Esophagus muscularis mucosa (tissue), 4 donors: ENCODE results near the gene IL12RB2. TPM values are rescaled to one million over a fixed set of nuclear protein-coding genes. Genes with fewer than 3 reads are reported as not detected.

Experiments
- DNase-seq: peaks from one replicate; pipeline ENCODE4 v3.0.0-alpha.2; 2017; ENCODE audit errors: extremely low spot score
- H3K27ac ChIP-seq, 4 donors: fragments of 200-600 bp; sonication (generic); replicated peaks in 1 of 4; 1 replicate in 3 of 4; 2 replicates in 1 of 4; pipeline ENCODE4 v1.5.1; 2016 to 2019; ENCODE audit warnings: mild to moderate bottlenecking in 1 of 4
- H3K27me3 ChIP-seq, 4 donors: fragments of 200-600 bp; sonication (generic); one replicate each; pipeline versions ENCODE4 v1.5.1 to v1.6.0; 2016 to 2019
- H3K36me3 ChIP-seq, 4 donors: fragments of 200-600 bp; sonication (generic); one replicate each; pipeline ENCODE4 v1.5.1; 2016 to 2019
- H3K4me1 ChIP-seq, 4 donors: fragments of 200-600 bp; sonication (generic); one replicate each; pipeline ENCODE4 v1.5.1; 2016 to 2019
- H3K4me3 ChIP-seq, 4 donors: fragments of 200-600 bp; sonication (generic); 1 replicate in 2 of 4; 2 replicates in 2 of 4; pipeline ENCODE4 v1.5.1; 2016 to 2019; ENCODE audit warnings: mild to moderate bottlenecking in 4 of 4, moderate library complexity in 1 of 4
- H3K9me3 ChIP-seq, 4 donors: fragments of 200-600 bp; sonication (generic); 1 replicate in 3 of 4; 2 replicates in 1 of 4; pipeline ENCODE4 v1.5.1; 2016 to 2019
- EP300 ChIP-seq: sonication (generic); formaldehyde crosslinking; IDR thresholded peaks from one replicate; pipeline ENCODE4 v1.6.1; 2017; ENCODE audit warnings: antibody characterized with exemption
- POLR2A ChIP-seq: fragments of 450-650 bp; IDR thresholded peaks from one replicate; pipeline ENCODE4 v1.6.1; 2017; ENCODE audit warnings: antibody characterized with exemption, moderate library complexity, mild to moderate bottlenecking, low read depth
- POLR2AphosphoS5 ChIP-seq, 2 donors: sonication (generic); formaldehyde crosslinking; IDR thresholded peaks; one replicate each; pipeline ENCODE4 v1.6.1; 2017; ENCODE audit warnings: antibody characterized with exemption in 2 of 2
- WGBS: methylation state at CpG from one replicate; pipeline ENCODE4 v1.1.5; 2018; 5-methylcytosine and 5-hydroxymethylcytosine counted together
- intact Hi-C: fragments of 100-400 bp; cut with DNase I; formaldehyde crosslinking; loops from one replicate; pipeline ENCODE4 v1.15.1; 2023
- total RNA-seq, 4 donors: library from RNA; depleted of rRNA; stranded (reverse); fragments of >200 nt; gene quantifications; one replicate each; pipeline versions ENCODE4 v1.1.0 to v1.2.1, GENCODE V29; 2016
- TF ChIP-seq, protein P1 (sequence below), 3 experiments: fragments of 200-600 bp in 2 of 3; fragments of 450-650 bp in 1 of 3; sonication (generic) in 2 of 3; IDR thresholded peaks; one replicate each; pipeline ENCODE4 v1.5.1; 2017 to 2019; ENCODE audit warnings: antibody characterized with exemption in 3 of 3, mild to moderate bottlenecking in 2 of 3, moderate library complexity in 1 of 3

Gene IL12RB2
- total RNA-seq, 4 donors from 2014 or later = 0.29 to 1.3 (median 0.65) TPM; not detected in 1

DNA sequence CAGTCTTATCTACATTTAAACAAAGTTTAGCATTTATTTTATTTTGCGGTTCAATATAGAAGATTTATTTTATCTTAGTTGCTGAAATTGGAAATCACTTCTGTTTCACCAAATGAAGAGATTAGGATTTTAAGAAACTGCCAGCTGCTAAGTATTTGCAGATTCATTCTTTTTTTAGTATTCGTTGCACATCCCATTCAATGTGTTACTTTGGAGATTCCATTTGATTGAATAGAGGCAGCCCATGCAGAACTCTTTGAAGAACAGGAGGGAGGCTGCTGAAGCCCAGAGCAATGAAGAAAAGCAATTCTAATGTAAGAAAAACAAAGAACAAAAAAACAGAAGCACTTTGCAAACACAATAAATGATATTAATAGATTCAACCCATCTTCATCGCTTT is 38.6 kb upstream of the IL12RB2 start:
- WGBS = 87% methylated on average over 3 of the region's 3 CpGs
- H3K27ac ChIP-seq = no peak overlapping the region
- no peak overlapping the region for H3K4me3 ChIP-seq
- intact Hi-C loops = no loop called here
- H3K4me1 ChIP-seq = no peaks in the 10 kb centered on the region
- TF ChIP-seq POLR2AphosphoS5 (IDR thresholded peaks at IDR 0.05) (no peak), EP300 (no peak), POLR2A (no peak)
- TF ChIP-seq, protein P1, sequence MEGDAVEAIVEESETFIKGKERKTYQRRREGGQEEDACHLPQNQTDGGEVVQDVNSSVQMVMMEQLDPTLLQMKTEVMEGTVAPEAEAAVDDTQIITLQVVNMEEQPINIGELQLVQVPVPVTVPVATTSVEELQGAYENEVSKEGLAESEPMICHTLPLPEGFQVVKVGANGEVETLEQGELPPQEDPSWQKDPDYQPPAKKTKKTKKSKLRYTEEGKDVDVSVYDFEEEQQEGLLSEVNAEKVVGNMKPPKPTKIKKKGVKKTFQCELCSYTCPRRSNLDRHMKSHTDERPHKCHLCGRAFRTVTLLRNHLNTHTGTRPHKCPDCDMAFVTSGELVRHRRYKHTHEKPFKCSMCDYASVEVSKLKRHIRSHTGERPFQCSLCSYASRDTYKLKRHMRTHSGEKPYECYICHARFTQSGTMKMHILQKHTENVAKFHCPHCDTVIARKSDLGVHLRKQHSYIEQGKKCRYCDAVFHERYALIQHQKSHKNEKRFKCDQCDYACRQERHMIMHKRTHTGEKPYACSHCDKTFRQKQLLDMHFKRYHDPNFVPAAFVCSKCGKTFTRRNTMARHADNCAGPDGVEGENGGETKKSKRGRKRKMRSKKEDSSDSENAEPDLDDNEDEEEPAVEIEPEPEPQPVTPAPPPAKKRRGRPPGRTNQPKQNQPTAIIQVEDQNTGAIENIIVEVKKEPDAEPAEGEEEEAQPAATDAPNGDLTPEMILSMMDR (IDR thresholded peaks at IDR 0.05) = no peak
- no peaks in the 10 kb centered on the region for H3K36me3 ChIP-seq
- DNase-seq = no peak
- H3K27me3 ChIP-seq = no peaks in the 10 kb centered on the region
- H3K9me3 ChIP-seq = peaks cover 0 to 7% (median 2%) of the 10 kb centered on the region in 4 donors

DNA sequence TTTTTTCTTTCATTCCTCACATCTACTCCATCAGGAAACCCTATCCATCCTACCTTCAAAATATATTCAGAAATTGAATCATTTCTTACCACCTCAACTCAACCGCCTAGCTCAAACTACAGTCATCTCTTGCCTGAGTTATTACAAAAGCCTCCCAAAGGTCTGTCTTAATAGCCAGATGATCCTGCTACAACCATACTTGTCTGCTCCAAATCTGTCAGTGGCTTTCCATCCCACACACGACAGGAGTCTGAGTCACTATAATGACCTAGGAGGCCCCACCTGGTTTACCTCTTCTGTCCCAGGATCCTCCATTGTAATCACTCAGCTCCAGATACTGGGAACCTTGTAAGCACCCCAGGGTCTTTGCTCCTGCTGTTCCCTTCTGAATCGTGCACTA is 37.1 kb upstream of the IL12RB2 start:
- Histone ChIP-seq H3K36me3 (no peaks in the 10 kb centered on the region), H3K27me3 (no peaks in the 10 kb centered on the region), H3K4me3 (no peak overlapping the region), H3K9me3 (peaks cover 0 to 7% (median 2%) of the 10 kb centered on the region in 4 donors), H3K27ac (no peak overlapping the region), H3K4me1 (no peaks in the 10 kb centered on the region)
- TF ChIP-seq POLR2AphosphoS5 (IDR thresholded peaks at IDR 0.05) (no peak), EP300 (no peak), POLR2A (no peak)
- TF ChIP-seq, protein P1 (IDR thresholded peaks at IDR 0.05) = no peak
- intact Hi-C loops = no loop called here
- WGBS = 96% methylated on average over 3 of the region's 3 CpGs
- no peak for DNase-seq

DNA sequence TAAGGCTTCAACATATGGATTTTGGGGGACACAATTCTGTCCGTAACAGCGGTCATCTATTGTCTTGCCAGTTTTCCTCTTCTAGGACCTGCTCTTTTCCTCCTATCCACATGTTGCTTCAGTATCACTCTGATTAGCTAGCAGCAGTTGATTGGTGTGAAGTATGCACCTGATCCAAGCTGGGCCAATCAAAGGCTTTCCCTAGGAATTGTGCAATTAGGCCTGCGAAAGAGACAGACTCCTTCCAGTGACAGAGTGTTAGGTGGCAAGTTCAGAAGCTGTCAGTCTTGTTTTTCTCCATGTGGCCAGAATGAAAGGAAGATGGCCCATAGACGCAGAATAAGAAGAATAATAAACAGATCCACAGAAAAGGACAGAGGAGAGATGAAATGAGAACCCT is 34.1 kb upstream of the IL12RB2 start:
- no peak for DNase-seq
- 84% methylated on average over 4 of the region's 4 CpGs for WGBS
- Histone ChIP-seq H3K4me1 (no peaks in the 10 kb centered on the region), H3K9me3 (peaks cover 0 to 7% (median 2%) of the 10 kb centered on the region in 4 donors), H3K36me3 (no peaks in the 10 kb centered on the region), H3K4me3 (no peak overlapping the region), H3K27me3 (no peaks in the 10 kb centered on the region), H3K27ac (no peak overlapping the region)
- TF ChIP-seq POLR2A (no peak), POLR2AphosphoS5 (IDR thresholded peaks at IDR 0.05) (no peak), EP300 (no peak)
- TF ChIP-seq, protein P1 (IDR thresholded peaks at IDR 0.05) = no peak
- intact Hi-C loops = no loop called here

DNA sequence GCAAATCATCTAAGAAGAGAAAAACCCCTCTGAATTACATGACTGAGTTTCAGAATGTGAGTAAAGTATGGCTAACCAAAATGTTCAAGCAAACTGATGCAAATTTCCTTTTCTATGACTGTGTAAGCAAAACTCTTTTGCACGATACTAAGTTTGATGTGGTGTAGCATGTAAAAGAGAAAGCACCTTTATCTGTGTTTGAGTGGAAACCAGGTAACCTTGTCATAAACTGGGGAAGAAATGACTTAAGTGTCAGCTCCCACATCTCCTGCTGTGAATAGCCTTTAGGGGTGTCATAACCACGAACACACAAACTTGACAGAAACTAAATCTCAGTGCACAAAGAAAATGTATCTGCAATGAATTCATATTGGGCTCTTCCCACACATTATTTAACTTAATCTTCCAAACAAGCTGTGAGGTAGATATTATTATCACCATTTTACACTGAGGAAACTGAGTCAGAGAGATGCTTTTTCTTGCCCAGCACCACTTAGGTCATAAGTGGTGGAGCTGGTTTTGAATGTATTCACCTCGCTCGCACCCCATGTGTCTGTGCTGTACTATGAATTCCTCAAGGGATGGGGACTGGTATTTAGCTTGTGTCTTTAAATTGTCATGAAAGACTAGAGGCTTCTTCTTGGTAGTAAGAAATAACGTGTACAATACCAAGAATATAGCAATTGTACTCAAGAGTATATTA is 32.9 kb upstream of the IL12RB2 start:
- no peak overlapping the region for H3K4me3 ChIP-seq
- no peaks in the 10 kb centered on the region for H3K27me3 ChIP-seq
- H3K27ac ChIP-seq = no peak overlapping the region
- WGBS = 84% methylated on average over 5 of the region's 5 CpGs
- DNase-seq = no peak
- no peaks in the 10 kb centered on the region for H3K36me3 ChIP-seq
- no peaks in the 10 kb centered on the region for H3K4me1 ChIP-seq
- intact Hi-C loops = no loop called here
- H3K9me3 ChIP-seq = peaks cover 0 to 7% (median 2%) of the 10 kb centered on the region in 4 donors
- TF ChIP-seq, protein P1 (IDR thresholded peaks at IDR 0.05) = no peak
- no peak for TF ChIP-seq POLR2AphosphoS5 (IDR thresholded peaks at IDR 0.05)
- no peak for TF ChIP-seq EP300

DNA sequence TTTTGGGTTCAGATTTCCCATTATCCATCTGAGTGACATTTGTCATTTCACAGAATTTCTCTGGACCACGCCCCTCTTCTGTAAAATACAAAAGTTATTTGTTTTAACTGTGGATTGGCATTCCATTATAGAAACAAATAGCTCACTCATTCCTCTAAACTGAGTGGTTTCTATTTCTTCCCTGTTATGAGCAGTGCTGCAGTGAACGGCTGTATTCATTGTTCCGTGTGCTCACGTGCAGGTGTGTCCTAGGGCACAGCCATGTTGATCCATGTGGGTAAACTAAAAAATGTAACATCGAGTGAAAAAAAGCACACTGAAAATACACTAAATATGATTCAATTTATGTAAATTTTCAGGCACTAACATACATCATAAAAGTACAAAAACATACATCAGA is 27.0 kb upstream of the IL12RB2 start:
- Histone ChIP-seq H3K9me3 (no peaks in the 10 kb centered on the region), H3K27me3 (no peaks in the 10 kb centered on the region), H3K27ac (no peak overlapping the region), H3K4me3 (no peak overlapping the region), H3K4me1 (no peaks in the 10 kb centered on the region), H3K36me3 (no peaks in the 10 kb centered on the region)
- DNase-seq = no peak
- intact Hi-C loops = no loop called here
- 80% methylated on average over 5 of the region's 5 CpGs for WGBS
- no peak for TF ChIP-seq EP300
- TF ChIP-seq, protein P1 (IDR thresholded peaks at IDR 0.05) = no peak
- no peak for TF ChIP-seq POLR2A
- TF ChIP-seq POLR2AphosphoS5 (IDR thresholded peaks at IDR 0.05) = no peak
